Hippocampal formation (tissue), 2 donors: ENCODE data around the gene VSIG2.

Experiments used
- DNase-seq, 2 donors: peaks; one replicate each; lab custom pipeline; 2025; lab: John Stamatoyannopoulos, UW

VSIG2 gene

DNA sequence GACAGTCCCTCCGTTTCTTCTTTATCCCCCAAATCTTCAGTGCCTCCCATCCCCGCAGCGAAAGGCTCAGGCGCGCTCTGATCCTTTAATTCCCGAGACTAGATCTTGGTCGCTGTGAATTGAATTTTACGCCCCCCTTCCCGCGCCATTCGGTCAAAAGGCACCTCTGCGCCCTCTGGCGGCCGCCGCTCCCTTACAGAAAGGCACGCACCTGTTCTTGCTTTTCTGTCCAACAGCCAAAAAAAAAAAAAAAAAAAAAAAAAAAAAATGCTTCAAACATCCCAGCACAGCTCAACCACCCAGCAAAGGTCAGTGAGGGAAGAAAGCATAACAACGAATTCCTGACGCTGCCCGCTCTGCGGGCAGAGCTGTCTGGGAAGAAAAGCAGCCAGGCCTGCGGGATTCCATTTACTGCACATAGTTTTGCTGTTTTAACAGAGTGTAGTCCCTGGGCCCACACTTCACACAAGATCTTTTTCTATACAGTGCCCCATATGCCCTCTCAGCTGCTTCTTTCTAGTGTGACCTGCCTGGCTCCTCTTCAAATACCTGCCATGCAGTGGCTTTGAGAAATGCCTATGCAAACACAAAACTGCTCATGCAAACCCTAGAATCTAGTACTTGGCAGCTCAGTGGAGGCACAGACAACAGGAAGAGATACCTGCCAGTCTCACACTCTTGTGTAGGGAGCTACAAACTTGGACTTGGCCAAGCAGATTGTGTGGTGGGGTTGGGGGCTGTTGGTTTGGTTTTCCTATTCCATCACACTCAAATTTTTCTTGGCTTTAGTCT, 11.3 kb upstream of the VSIG2 start:
- peak; percentile 38 to 47 for DNase-seq

DNA sequence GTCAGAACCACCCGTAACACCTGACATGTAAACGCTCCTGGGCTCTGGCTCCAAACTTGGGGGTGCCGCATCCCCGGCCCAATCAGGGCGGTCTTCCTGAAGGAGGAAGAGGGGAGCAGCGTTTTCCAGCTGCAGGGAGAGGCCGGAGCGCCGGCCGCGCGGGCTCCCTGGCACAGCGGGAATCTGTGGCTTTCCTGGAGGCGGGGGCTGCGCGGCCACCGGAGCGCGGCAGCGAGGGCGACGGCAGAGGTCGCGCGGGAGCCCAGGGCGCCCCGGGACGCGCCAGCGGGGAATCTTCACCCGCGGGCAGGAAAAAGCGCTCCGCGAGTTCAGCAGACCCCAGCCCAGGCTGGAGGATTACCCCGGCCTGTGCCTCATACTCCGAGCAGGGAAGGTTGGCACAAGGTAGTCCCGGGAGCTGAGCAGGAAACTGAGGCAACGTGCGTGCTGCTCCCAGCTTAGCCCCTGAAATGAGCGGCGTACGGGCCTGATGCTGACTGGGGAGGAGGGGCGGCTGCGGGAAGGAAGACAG, 10.6 kb upstream of the VSIG2 start:
- DNase-seq = no peak

DNA sequence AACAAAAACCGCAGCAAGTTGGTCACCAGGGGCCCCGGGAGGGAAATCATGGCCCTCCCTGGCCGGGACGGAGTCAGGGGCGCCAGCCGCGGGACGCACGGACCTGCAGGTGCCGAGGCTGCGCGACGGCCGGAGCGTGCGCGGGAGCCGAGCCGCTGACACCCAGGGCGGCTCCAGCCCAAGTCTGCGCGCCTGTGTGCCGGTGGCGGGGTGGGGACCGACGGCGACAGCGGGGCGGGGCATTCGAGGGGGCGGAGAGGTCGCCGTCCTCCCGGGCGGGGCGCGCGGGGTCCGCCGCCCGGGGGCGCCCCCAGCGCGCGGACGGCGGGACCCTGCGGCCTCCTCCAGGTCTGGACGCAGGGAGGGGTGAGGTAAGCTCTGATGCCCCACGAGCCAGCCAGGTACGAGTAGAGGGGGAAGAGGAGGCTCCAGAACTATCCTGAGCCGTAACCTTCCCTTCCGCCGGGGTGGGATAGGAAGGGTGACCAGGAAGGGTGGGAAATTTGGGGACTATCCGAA, 10.1 kb upstream of the VSIG2 start, which contains the start of gene ESAM:
ESAM (minus strand) TSS at position 186 of the 519 bp plus-strand sequence; CDS start at position 50, 136 bp downstream.
- no peak for DNase-seq

DNA sequence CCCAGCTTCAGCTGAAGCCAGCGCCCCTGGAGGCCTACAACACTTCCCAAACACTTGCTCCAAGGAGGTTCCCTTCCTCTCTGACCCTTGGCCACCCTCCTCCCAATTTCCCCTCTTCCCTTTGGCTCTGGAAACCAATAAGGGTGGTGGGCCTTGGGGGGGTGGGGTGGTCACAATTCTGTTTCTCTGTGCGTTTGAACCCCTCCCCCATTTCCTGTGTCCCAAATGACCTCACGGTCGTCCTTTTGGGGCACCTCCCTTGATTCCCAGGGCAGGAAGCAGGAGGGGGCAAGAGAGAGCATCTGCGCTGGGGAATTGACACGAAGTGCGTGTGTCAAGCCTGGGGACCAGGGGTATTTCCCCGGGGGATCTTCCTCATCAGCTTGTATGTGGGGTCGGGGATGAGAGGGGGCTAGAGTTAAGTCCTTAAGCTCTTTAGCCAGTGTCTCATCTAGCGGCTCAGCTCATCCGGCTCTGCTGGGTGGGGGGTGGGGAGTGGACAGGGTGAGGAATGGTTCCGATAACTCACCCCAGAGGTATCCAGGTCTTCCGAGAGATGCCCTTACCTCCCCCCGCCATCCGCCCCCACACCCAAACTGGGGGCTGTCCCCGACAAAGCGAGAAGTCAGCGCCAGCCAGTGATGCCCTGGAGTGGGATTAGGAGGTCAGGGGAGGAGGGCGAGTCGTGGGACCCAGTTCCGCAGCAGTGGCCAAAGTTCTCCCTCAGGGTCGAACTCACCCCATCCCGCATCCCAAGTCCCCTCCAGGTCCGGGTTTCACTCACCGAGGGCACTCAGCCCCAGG, 9.4 kb upstream of the VSIG2 start:
- DNase-seq = no peak

DNA sequence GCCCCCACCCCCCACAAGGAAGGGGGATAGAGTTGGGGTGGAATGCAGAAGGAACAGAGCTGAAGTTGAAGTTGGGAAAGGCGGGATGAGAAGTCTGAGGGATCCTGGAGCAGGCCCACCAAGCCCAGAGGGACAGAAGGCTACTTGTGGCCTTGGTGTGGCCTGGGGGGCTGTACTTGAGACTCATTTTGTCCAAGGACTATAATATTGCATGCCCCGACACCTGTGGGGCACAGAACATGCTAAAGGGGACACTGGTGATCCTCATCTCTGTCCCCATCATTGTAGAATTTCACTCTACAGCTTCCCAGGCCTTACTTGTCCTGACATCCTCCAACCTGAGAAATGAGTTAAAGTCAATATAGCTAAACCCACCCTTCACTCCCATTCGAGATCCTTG, 8.8 kb upstream of the VSIG2 start:
- no peak for DNase-seq

DNA sequence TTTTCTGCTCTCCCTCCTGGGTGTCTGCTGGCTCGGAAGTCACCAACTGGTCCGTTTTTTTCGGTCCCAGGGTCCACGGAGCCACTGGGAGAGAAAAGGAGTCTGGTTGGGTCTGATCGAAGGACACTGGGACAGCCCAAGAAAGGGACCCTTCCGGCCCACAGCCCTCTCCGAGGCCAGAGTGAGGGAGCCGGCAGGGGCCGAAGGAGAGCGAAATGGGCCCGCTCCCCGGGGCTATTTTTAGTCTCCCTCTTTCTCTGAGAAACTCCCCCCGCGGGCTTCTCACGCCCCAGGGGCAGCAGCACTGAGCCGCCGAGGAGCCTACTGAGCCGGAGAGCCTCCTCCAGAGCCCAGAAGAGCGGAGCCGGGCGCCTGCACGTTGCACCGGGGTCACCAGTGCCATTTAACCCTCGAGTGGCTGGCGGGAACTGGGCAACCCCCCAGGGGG, 8.2 kb upstream of the VSIG2 start:
- DNase-seq = no peak

DNA sequence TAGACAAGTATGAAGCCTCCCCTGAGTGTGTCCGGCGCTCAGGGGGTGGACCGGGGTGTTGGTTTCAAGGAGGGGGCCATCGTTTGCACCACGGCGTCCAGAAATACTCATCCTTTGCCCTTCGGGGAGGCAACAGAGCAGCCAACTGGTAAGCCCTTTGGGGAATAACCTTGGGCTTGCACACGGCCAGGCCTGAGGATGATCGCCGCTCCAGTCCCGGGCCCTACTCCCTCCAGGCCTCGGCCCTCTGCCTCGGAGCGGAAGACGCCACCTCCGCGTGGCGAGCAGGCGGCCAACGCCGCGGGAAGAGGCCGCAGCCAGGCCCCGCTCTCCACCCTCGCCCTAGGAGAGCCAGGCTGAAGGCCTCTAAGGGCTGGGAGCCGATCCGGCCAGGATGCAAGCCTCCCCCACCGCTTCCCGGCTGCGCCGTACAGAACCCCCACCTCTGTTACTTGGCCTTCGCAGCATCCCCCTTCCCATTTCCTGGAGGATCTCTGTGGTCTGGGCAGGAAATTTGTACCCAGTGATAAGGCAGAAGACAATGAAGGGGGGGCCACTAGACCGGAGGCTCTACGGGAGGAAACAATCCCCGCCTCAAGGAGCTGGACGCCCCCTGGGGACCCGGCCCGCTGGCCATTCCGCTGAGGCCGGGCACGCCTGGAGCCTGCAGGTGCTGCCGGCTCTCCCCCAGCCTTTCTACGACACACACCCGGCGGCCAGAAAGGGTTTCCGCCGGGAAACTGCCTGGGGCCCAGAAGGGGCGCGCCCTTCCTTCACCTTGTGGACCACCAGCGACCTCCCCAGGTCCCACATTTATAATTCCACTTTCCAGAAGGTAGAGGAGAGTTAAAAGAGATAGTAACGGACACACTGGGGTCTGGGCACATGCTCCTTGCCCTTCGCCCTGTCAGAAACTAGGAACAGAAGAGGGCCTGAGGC, 7.5 kb upstream of the VSIG2 start:
- DNase-seq = no peak

DNA sequence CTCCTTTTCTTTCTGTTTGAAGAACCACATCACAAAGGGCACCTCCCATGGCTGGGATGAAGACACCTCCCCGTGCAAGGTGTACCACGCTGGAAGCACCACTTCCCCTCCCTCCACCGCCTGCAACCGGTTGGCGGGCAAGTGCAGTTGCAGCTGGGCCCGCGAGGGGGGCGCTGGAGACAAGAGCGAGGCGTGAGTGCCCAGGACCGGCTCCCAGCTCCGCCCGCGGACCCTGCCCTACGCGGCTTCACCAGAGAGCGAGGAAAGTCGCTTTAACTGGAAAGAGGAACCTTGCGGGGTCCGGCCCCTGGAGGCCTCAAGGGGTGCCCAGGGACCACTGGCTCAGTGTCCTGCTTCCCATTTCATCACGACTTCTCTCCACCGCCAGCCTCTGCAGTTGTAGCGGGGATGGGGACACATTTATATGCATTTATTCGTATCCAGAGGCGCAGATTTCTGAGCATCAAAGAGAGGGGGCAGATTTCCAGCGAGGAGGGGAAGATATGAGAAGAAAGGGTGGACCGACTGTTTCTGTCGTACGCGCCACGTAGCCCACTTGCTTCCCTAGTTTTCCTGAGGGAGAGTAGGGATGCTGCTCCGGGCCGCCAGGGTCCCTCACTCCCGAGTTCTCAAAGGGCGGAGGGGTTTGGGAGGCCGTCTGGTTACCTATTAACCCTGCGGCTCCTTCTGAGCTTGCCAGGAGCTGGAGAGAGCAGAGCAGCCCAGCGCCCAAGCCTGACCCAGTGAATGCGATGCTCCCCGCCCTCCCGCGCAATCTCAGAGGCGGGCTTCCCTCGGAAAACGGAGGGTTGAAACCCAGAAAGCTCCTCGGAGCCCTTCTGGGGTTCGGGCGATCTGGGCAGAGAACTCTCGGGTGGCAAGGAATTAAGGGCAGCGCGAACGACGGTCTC, 6.6 kb upstream of the VSIG2 start:
- peak; percentile 41 to 60 for DNase-seq

DNA sequence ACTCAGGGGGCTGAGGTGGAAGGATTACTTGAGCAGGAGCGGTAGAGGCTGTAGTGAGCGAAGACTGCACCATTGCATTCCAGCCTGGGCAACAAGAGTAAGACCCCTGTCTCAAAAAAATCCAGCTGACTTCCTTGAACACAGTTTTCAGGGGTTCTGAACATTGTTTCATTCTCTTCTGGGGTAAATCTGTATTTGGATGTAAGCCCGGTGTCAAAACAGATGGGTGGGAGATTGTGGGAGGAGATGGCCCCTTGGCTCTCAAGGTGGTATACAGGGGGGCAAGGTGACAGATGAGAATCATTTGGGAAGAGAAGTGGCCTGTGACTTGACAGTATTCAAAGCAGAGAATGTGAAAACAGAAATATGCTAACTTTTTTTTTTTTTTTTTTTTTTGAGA, 5.3 kb upstream of the VSIG2 start:
- DNase-seq = no peak

DNA sequence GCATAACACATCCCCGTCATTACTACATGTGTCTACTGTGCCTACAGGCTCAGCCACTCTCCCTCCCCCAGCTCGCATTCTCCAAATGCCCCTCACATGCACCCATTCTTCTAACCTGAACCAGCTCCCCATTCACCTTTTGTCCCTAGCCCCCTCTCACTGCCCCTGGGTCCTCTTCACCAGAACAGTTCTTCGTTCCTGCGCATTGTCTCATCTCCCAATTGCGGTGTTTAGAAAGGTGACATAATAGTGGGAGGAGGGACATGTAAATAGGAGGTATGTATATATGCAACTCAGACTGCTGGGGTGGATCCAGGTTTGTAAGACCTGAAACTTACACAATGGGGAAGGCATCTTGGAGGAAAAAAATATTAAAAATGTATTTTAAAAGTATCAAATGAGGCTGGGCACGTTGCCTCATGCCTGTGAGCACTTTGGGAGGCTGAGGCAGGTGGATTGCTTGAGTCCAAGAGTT, 4.7 kb upstream of the VSIG2 start:
- no peak for DNase-seq

DNA sequence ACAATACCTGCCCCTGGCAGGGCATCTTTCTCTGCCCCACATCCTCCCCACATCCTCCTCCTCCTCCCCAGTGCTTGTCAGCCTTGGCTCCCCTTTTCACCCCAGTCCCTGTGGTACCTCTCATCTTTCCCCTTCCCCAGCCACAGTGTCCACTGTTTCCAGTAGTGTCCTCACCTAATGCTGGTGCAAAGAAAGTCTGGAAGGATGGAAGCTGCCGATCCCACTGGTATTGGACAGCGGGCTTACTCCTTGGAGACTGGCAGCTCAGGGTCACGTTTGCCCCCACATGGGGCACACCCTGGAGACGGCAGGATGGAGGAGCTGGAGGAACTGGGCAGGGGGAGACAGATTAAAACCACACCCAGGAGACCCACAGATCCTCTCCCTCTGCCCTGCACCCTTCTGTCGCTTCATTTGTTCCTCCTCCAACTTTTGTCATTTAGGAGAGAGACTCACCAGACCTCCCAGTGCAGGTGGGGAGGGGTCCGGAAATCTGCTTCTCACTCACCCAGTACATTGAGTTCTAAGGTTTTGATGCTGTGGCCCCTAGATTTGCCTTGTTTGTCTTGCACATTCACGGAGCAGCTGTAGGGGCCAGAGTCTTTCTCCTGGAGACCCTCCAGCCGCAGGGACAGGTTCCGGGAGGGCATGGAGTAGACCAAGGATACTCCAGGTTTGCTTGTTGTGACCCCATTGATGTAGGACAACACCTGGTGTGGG, 4.1 kb upstream of the VSIG2 start:
- DNase-seq = no peak

DNA sequence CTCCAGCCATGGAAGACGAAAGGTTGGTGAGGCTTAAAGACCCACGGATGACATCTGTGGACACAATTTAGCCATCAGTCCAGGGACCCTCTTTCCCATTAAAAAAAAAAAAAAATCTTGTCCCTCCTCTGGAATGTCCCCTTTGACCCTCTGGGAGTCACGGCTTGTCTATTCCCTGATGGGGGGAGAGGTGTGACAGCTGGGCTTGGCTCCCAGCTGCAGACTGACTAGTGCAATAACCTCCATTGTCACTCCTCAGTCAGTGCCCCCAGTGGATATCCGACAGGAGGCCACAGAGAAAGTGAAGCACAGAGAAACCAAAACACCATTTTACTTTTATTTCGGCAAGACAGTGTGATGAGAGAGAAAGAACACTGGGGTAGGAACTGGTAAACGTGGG, 2.7 kb upstream of the VSIG2 start:
- DNase-seq = no peak

DNA sequence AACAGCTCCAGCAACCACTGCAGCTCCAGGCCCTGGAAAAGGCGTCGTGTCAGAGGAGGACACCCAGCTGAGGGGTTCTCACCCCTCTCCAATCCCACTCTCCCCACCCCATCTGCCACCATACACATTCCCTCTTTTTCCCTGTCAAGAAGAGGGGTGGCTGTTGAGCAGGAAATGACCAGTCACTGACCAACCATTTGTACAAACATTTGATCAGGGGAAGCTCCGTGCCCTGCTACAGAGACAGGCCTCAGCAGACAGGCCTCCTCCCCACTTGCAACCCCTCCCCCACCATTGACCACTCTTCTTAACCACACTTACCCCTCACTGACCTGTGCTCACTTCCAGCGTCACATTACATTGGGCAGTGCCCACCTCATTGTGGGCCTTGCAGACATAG, 2.3 kb upstream of the VSIG2 start:
- no peak for DNase-seq

DNA sequence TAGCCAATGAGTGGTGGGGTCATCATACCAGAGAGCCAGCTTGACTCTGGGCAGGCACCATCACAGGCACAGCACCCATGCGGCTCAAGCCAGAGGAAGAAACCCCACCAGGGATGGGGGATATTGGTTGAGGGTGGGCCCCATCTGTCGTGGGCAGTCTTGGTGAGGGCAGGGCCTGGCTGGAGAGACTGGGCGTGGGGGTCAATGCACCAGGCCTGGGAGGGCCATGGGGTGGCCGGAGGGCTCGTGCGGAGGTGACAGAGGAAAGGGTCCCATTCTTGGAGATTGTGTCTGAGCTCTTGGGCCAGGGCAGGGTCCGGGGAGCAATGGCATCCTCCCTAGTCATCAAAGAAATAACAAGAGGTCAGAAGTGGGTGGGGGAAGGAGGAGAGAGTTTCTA, 1.6 kb upstream of the VSIG2 start:
- no peak for DNase-seq

DNA sequence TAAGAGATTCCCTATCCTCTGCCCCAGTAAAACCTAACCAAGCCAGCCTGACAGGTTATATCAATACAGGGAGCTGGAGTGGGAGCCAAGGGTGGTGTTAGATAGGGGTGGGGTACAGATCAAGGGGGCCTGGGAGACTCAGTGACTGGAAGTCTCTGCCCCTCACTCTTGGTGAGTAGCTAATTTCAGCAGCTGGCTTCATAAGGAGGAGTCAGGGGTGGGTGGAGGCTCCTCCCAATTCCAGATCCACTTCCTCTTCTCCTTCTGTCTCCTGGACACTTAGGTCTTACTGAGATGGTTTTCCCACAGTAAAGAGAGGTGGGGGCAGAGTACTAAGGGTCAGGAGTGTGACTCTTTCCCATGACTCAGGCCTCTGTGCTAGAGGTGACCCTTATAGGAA, 1.1 kb upstream of the VSIG2 start:
- no peak for DNase-seq

DNA sequence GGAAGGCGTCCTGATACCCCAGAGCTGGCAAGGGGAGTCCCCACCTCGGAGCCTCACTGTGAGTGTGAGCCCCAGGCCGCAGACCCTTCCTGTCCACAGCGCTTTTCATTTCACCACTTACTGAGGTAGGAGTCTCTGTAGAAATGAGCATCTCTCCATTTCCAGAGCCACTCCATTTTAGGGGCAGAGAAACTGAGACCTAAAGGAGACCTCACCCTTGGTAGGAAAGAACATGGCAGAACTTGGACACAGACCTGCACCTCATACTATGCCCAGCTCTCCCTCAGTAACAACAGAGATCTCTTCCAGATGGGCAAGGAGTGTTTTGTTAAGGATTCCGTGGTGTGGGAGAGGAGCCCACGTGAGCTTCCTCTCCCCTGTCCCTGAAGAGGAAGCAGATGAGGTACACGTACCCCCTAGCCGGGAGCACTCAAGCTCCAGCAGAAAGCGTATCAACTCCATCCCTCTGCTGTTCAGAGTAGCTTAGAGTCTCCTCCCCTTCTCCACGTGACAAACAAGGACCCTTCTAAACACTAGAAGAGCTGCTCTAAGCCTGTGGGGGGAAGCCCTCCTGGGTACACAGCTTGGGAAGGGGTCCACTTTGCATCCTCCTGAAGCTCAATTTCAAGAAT, 532 bp upstream of the VSIG2 start:
- no peak for DNase-seq

DNA sequence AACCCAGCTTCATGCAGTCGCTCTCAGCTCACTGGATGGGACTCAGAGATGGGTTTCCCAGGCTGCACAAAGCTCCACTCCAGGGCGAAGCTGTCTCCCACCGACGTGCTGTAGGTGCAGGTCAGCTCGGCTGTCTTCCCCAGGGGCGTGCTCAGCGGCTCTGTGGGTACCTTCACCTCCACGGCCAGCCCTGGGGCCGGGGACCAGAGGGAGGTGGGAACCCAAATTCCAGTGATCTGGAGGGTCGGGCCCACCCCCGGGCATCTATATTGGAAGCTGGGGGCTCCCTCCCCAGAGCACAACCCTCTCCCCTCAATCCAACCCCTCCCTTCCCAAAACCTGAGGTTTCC, 689 bp downstream of the VSIG2 start:
- DNase-seq = no peak

DNA sequence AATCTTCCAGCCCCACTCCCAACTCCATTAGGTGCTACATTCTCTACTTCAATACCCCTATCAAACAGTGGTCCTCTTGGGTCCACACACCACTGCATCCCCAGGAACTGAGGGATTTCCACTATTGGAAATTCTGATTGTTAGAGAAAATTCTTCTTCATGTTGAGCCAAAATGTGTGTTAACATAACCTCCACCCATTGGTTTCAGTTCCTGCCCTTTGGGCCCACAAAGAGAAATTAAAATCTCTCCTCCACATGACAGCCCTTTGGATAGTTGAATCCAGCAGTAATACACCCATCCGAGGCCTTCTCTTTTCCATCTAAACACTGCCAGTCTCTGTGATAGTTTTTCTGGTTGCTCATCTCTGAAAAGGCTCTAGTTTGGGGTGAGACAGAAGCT, 2.1 kb downstream of the VSIG2 start:
- no peak for DNase-seq
